IMR-90 (cell line): ENCODE results near the gene BAHD1. TPM values are rescaled to one million over a fixed set of nuclear protein-coding genes. Genes with fewer than 3 reads are reported as not detected.

ENCODE experiments used
- ATAC-seq: fragments of 200-7000 bp; cut with Tn5 transposase; 2 replicates; pipeline ENCODE4 v1.9.1; 2020; ENCODE audit warnings: low read depth, mild to moderate bottlenecking, moderate library complexity
- BruUV-seq: library from RNA; stranded (reverse); fragments of 400-500 nt; replicated peaks from 2 replicates; lab custom pipeline; 2021; lab: Mats Ljungman, UMichigan
- CTCF ChIA-PET: fragments of 300-600 bp; formaldehyde crosslinking; extraction: SDS; loops from one replicate; lab custom pipeline; 2021; ENCODE audit warnings: antibody characterized with exemption; lab: Yijun Ruan, JAX
- POLR2A ChIA-PET: fragments of 300-600 bp; sonication (Branson Sonifier 250); formaldehyde crosslinking; loops from one replicate; lab custom pipeline; 2022; ENCODE audit warnings: antibody characterized with exemption; ENCODE audit not compliant: unreplicated experiment; lab: Charles Lee
- DNase-seq: peaks from one replicate; pipeline ENCODE4 v3.0.0; 2013
- H2AFZ ChIP-seq: replicated peaks from 2 replicates; pipeline ENCODE3; 2013; ENCODE audit warnings: low read length, mild to moderate bottlenecking; ENCODE audit not compliant: poor library complexity
- H2AK5ac ChIP-seq: 2 replicates; pipeline ENCODE4 v1.6.1; 2013; ENCODE audit warnings: low read depth, low read length, inconsistent platforms
- H2AK9ac ChIP-seq: replicated peaks from 2 replicates; pipeline ENCODE3; 2013; ENCODE audit warnings: mild to moderate bottlenecking, low read depth, low read length, moderate library complexity; ENCODE audit not compliant: poor library complexity
- H2BK120ac ChIP-seq: 2 replicates; pipeline ENCODE4 v1.6.1; 2013; ENCODE audit warnings: low read depth, low read length, inconsistent platforms
- H2BK15ac ChIP-seq: 3 replicates; pipeline ENCODE4 v1.6.1; 2013; ENCODE audit warnings: low read depth, low read length, inconsistent platforms
- H2BK20ac ChIP-seq: 2 replicates; pipeline ENCODE4 v1.6.1; 2013; ENCODE audit warnings: low read depth, mild to moderate bottlenecking, inconsistent platforms, low read length, moderate library complexity
- H2BK5ac ChIP-seq: 2 replicates; pipeline ENCODE4 v1.6.1; 2013; ENCODE audit warnings: mild to moderate bottlenecking, low read depth, low read length, inconsistent platforms; ENCODE audit not compliant: poor library complexity, severe bottlenecking
- H3K14ac ChIP-seq: replicated peaks from 2 replicates; pipeline ENCODE4 v1.6.1; 2013; ENCODE audit warnings: low read depth, low read length, inconsistent platforms
- H3K18ac ChIP-seq: 2 replicates; pipeline ENCODE4 v1.6.1; 2013; ENCODE audit warnings: low read depth, low read length, control low read depth
- H3K23ac ChIP-seq: 2 replicates; pipeline ENCODE4 v1.6.1; 2013; ENCODE audit warnings: low read depth, low read length, inconsistent platforms
- H3K27ac ChIP-seq: 2 replicates; pipeline ENCODE4 v1.5.1; 2013; ENCODE audit warnings: mild to moderate bottlenecking, control low read depth, low read length; ENCODE audit not compliant: insufficient read depth
- H3K27me3 ChIP-seq: 2 replicates; pipeline ENCODE4 v1.6.1; 2013; ENCODE audit warnings: low read length; ENCODE audit not compliant: control insufficient read depth, insufficient read depth
- H3K36me3 ChIP-seq: 2 replicates; pipeline ENCODE4 v1.6.1; 2013; ENCODE audit warnings: low read length, mixed read lengths; ENCODE audit not compliant: control insufficient read depth, insufficient read depth
- H3K4ac ChIP-seq: 2 replicates; pipeline ENCODE4 v1.6.1; 2013; ENCODE audit warnings: low read depth, low read length, inconsistent platforms
- H3K4me1 ChIP-seq: 2 replicates; pipeline ENCODE4 v1.6.1; 2013; ENCODE audit warnings: low read length, mixed read lengths; ENCODE audit not compliant: control insufficient read depth, insufficient read depth
- H3K4me2 ChIP-seq: 2 replicates; pipeline ENCODE4 v1.6.1; 2013; ENCODE audit warnings: low read depth, mild to moderate bottlenecking, control low read depth, low read length, moderate library complexity
- H3K4me3 ChIP-seq: 2 replicates; pipeline ENCODE4 v1.5.1; 2013; ENCODE audit warnings: low read depth, mild to moderate bottlenecking, control low read depth, low read length, moderate library complexity; ENCODE audit not compliant: insufficient read depth
- H3K56ac ChIP-seq: 2 replicates; pipeline ENCODE4 v1.6.1; 2013; ENCODE audit warnings: low read length, inconsistent platforms; ENCODE audit not compliant: insufficient read depth; ENCODE audit errors: extremely low read depth
- H3K79me1 ChIP-seq, 2 experiments: 2 replicates each; pipeline ENCODE4 v1.6.1; 2013; ENCODE audit warnings: low read length in 2 of 2, inconsistent platforms in 1 of 2, low read depth in 1 of 2
- H3K9ac ChIP-seq: 2 replicates; pipeline ENCODE4 v1.6.1; 2013; ENCODE audit warnings: low read depth, low read length, control low read depth
- H3K9me1 ChIP-seq: 2 replicates; pipeline ENCODE4 v1.6.1; 2013; ENCODE audit warnings: low read length, inconsistent platforms; ENCODE audit not compliant: insufficient read depth
- H3K9me3 ChIP-seq: 2 replicates; pipeline ENCODE4 v1.6.1; 2013; ENCODE audit warnings: low read length; ENCODE audit not compliant: control insufficient read depth, insufficient read depth
- H4K20me1 ChIP-seq: 2 replicates; pipeline ENCODE4 v1.6.1; 2013; ENCODE audit warnings: low read length, inconsistent platforms; ENCODE audit not compliant: insufficient read depth
- H4K5ac ChIP-seq: 2 replicates; pipeline ENCODE4 v1.6.1; 2013; ENCODE audit warnings: mild to moderate bottlenecking, low read depth, low read length, control low read depth
- H4K8ac ChIP-seq, 2 experiments: 2 replicates each; pipeline ENCODE4 v1.6.1; 2013; ENCODE audit warnings: low read depth in 2 of 2, low read length in 2 of 2, control low read depth in 1 of 2, inconsistent platforms in 1 of 2
- H4K91ac ChIP-seq: 2 replicates; pipeline ENCODE4 v1.6.1; 2013; ENCODE audit warnings: low read depth, low read length, inconsistent platforms; ENCODE audit not compliant: insufficient read depth
- BHLHE40 ChIP-seq: fragments of 150-350 bp; IDR thresholded peaks from 2 replicates; pipeline ENCODE4 v1.6.1; 2016; ENCODE audit warnings: mild to moderate bottlenecking, low read depth, low read length
- POLR2A ChIP-seq: IDR thresholded peaks from 2 replicates; pipeline ENCODE4 v1.6.1; 2012; ENCODE audit warnings: mild to moderate bottlenecking, low read depth, low read length
- SMC3 ChIP-seq: fragments of 150-350 bp; IDR thresholded peaks from 2 replicates; pipeline ENCODE4 v1.6.1; 2016; ENCODE audit warnings: low read depth, mild to moderate bottlenecking, antibody characterized with exemption, low read length, moderate library complexity
- WGBS, 2 experiments: methylation state at CpG; one replicate each; pipeline versions ENCODE4 v1.1.5 to v1.1.7; 2013; ENCODE audit warnings: missing lambda C conversion rate in 2 of 2; ENCODE audit not compliant: insufficient read length in 1 of 2; ENCODE audit errors: extremely low coverage in 2 of 2; 5-methylcytosine and 5-hydroxymethylcytosine counted together
- dilution Hi-C: fragments of 300-500 bp; cut with HindIII; formaldehyde crosslinking; loops from one replicate; pipeline ENCODE4 v1.14.3; 2018; ENCODE audit warnings: low sequenced_read_pairs; ENCODE audit not compliant: unreplicated experiment
- in situ Hi-C: fragments of 300-500 bp; cut with MboI; formaldehyde crosslinking; loops from 3 replicates; pipeline ENCODE4 v1.14.3; 2019; ENCODE audit warnings: low sequenced_read_pairs, inconsistent platforms, mixed read lengths
- intact Hi-C: fragments of 100-400 bp; cut with micrococcal nuclease; formaldehyde crosslinking; loops from 2 replicates; pipeline ENCODE4 v1.10.0; 2022
- polyA plus RNA-seq, 3 experiments: library from polyadenylated mRNA; depleted of rRNA; stranded (reverse); fragments of >200 nt; gene quantifications; 2 replicates each; pipeline ENCODE4 v1.2.3, GENCODE V29; 2012; ENCODE audit warnings: low replicate concordance in 1 of 3
- total RNA-seq: library from RNA; depleted of rRNA; stranded (reverse); fragments of >200 nt; gene quantifications from 2 replicates; pipeline ENCODE4 v1.2.3, GENCODE V29; 2012

Gene BAHD1
- total and polyA plus RNA-seq, 2 of the 4 experiments (the other 2 are of a cell fraction): 3.0 to 8.7 TPM

- Histone ChIP-seq H4K91ac (no peak overlapping the region), H4K20me1 (no peaks in the 10 kb centered on the region), H3K79me1 (peaks cover under 1 to 4% of the 10 kb centered on the region in 2 experiments; a peak in 2 of 4 replicates), H3K4me2 (no peak overlapping the region), H2AK9ac (no peak overlapping the region), H2BK20ac (no peak overlapping the region), H2AFZ (no peak overlapping the region), H3K4me3 (no peak overlapping the region), H3K18ac (no peak overlapping the region), H2BK5ac (no peak overlapping the region), H3K27ac (no peak overlapping the region), H3K9ac (no peak overlapping the region), H2BK15ac (no peak overlapping the region), H3K36me3 (no peaks in the 10 kb centered on the region), H2AK5ac (no peak overlapping the region), H3K4ac (no peak overlapping the region), H3K9me3 (peaks cover 5% of the 10 kb centered on the region; the same call in 1 of the 2 replicates), H3K14ac (no peak overlapping the region), H3K56ac (no peak overlapping the region), H3K27me3 (peaks cover 43% of the 10 kb centered on the region), H3K4me1 (no peaks in the 10 kb centered on the region), H3K23ac (no peak overlapping the region), H4K8ac (no peak overlapping the region), H3K9me1 (no peaks in the 10 kb centered on the region), H2BK120ac (no peak overlapping the region), H4K5ac (no peak overlapping the region)
- DNase-seq (no peak), ATAC-seq (no peak)
- TF ChIP-seq BHLHE40 (no peak), SMC3 (no peak), POLR2A (no peak)
- ChIA-PET POLR2A (no interaction called here), CTCF (no interaction called here)
- intact Hi-C loops: no loop called here
- WGBS, 2 experiments: 32% methylated on average over 4 of the region's 5 CpGs; no CpG with 5 or more reads in 1 of the 2 experiments
- in situ Hi-C loops: no loop called here
- dilution Hi-C loops: no loop called here
- BruUV-seq: no TSS peak
These were observed 37.0 kb downstream of the BAHD1 start for GRCh38 chr15:40477642-40478327.
